ENCODE measurements around the gene KDF1. TPM values are rescaled to one million over a fixed set of nuclear protein-coding genes. Genes with fewer than 3 reads are reported as not detected.

Gene KDF1
- total and polyA plus RNA-seq, 2 of the 13 experiments (the other 11 are each of a cell fraction or from before 2014, with no cell fraction given), result 1.9 to 4.9 TPM

GRCh38 chr1:26910343-26911160, 49.7 kb downstream of the KDF1 start (continued):
- peak; percentile 72; the same call in 1 of the 2 replicates for TF ChIP-seq SMAD3 (CRISPR knock-in tag; IDR thresholded peaks at IDR 0.05)

- no TSS peak for BruUV-seq (replicated peaks)
- in situ Hi-C loops (cut with HindIII; ENCODE audit: extremely low pct_ligation_motif_present, low pct_unique_long_range_greater_than_20kb) (loop anchor here (5.0 kb wide), 1 partner anchor 82 kb away; the partner anchor contains the start of gene TRNP1), intact Hi-C loops (cut with micrococcal nuclease; ENCODE audit: unreplicated experiment) (no loop called here)
- ChIA-PET CTCF (ENCODE audit: low intra/inter-chr PET ratio, low total read pairs) (no interaction called here), POLR2A (interaction anchor here (1.0 to 11.5 kb wide), 6 partner anchors 11 to 84 kb away, joined by 3 to 371 read pairs (median 8); partner anchors contain the start of genes GPATCH3, GPN2, NUDC and TRNP1)
- peak overlapping the region; percentile 93 for H3K4me2 ChIP-seq (ENCODE audit: low read depth, low read length)
- H3K4me3 ChIP-seq (replicated peaks in 1 of 3; ENCODE audit: insufficient read depth in 1 of 3, low read depth in 2 of 3, low read length in 3 of 3), result no peak overlapping the region
- H3K9ac ChIP-seq (ENCODE audit: insufficient read depth, low read depth, low read length), result peak overlapping the region; percentile 57
- H3K36me3 ChIP-seq (replicated peaks in 1 of 2; ENCODE audit: control insufficient read depth in 1 of 2, insufficient read depth in 2 of 2, low read length in 2 of 2), result peaks cover 3 to 8% of the 10 kb centered on the region in 2 experiments; a peak in 3 of 5 replicates
- ATAC-seq, result no peak
- H3K27me3 ChIP-seq (ENCODE audit: control insufficient read depth in 1 of 2, insufficient read depth in 2 of 2, low read length in 2 of 2), result no peaks in the 10 kb centered on the region; a peak in 1 of 5 replicates
- H3K79me2 ChIP-seq (ENCODE audit: insufficient read depth, low read length), result peaks cover 30% of the 10 kb centered on the region
- H4K20me1 ChIP-seq (ENCODE audit: insufficient read depth, low read length), result peaks cover 16% of the 10 kb centered on the region; the same call in 1 of the 2 replicates
- WGBS (ENCODE audit: low lambda C conversion rate), result 47% methylated on average over 3 of the region's 3 CpGs
- H2AFZ ChIP-seq (ENCODE audit: low read length), result no peak overlapping the region
- peaks cover 63% of the 10 kb centered on the region for H3K4me1 ChIP-seq (ENCODE audit: insufficient read depth, low read length)
- no peak for DNase-seq (ENCODE audit: low spot score)
- H3K27ac ChIP-seq (ENCODE audit: extremely low read length, insufficient read depth, low read length), result peak overlapping the region; percentile 96
- no peaks in the 10 kb centered on the region for H3K9me3 ChIP-seq (ENCODE audit: low read length)
- no peak for FAIRE-seq
- TF ChIP-seq ZNF639 (CRISPR knock-in tag; conservative IDR thresholded peaks at IDR 0.05), result 0 out of 2 replicates have a peak, but pooled peaks have one; percentile 12
- peak; percentile 62 for TF ChIP-seq RBFOX2 (IDR thresholded peaks at IDR 0.05; ENCODE audit: low read depth, low read length)
- TF ChIP-seq SP2 (CRISPR knock-in tag; IDR thresholded peaks at IDR 0.05), result no peak
- TF ChIP-seq RBM22 (optimal IDR thresholded peaks at IDR 0.05; ENCODE audit: low read length), result peak; percentile 12
- TF ChIP-seq DNMT1 (CRISPR knock-in tag; IDR thresholded peaks at IDR 0.05), result peak; percentile 59; the same call in 1 of the 2 replicates
- TF ChIP-seq KDM4B (CRISPR knock-in tag; IDR thresholded peaks at IDR 0.05), result no peak
- no peak for TF ChIP-seq HIVEP1 (CRISPR knock-in tag; IDR thresholded peaks at IDR 0.05)
- 0 out of 2 replicates have a peak, but pooled peaks have one; percentile 8 for TF ChIP-seq NCOA1 (CRISPR knock-in tag; IDR thresholded peaks at IDR 0.05)
- no peak for TF ChIP-seq SP4 (CRISPR knock-in tag; IDR thresholded peaks at IDR 0.05)
- TF ChIP-seq PAF1 (CRISPR knock-in tag; IDR thresholded peaks at IDR 0.05), result 0 out of 2 replicates have a peak, but pooled peaks have one; percentile 70
- TF ChIP-seq KAT8 (CRISPR knock-in tag; IDR thresholded peaks at IDR 0.05), result no peak
- TF ChIP-seq RERE (CRISPR knock-in tag; IDR thresholded peaks at IDR 0.05; ENCODE audit: low read depth), result no peak
- peak; percentile 96 for TF ChIP-seq AGO1 (IDR thresholded peaks at IDR 0.05; ENCODE audit: low read depth, low read length, poor library complexity, severe bottlenecking)
- no peak for TF ChIP-seq NFE2L1 (CRISPR knock-in tag; IDR thresholded peaks at IDR 0.05; ENCODE audit: borderline replicate concordance)
These were observed 50.3 kb downstream of the KDF1 start for GRCh38 chr1:26909951-26910342.
